Common myeloid progenitor, CD34-positive (primary cell): ENCODE results near the gene POU3F1.

ENCODE experiments used
- CTCF ChIA-PET: fragments of 350-600 bp; sonication (Branson Sonifier 250); formaldehyde crosslinking; loops from one replicate; lab custom pipeline; 2021; ENCODE audit warnings: antibody characterized with exemption; lab: Charles Lee
- POLR2A ChIA-PET: fragments of 350-600 bp; sonication (Branson Sonifier 250); formaldehyde crosslinking; loops from one replicate; lab custom pipeline; 2021; ENCODE audit warnings: antibody characterized with exemption; lab: Charles Lee
- DNase-seq, 3 donors: peaks; one replicate each; pipeline versions ENCODE4 v3.0.0 to v3.0.0-alpha.2; 2013
- H3K27ac ChIP-seq, 2 experiments: 1 replicate in 1 of 2; 2 replicates in 1 of 2; pipeline ENCODE4 v1.7.0; 2013; ENCODE audit warnings: inconsistent platforms in 2 of 2, low read length in 2 of 2, mild to moderate bottlenecking in 2 of 2, low read depth in 1 of 2, moderate library complexity in 1 of 2; ENCODE audit not compliant: severe bottlenecking in 2 of 2, insufficient read depth in 1 of 2, poor library complexity in 1 of 2
- H3K27me3 ChIP-seq, 5 experiments: replicated peaks in 2 of 5; 1 replicate in 3 of 5; 2 replicates in 2 of 5; pipeline versions ENCODE4 v1.6.1 to v1.7.0; 2013; ENCODE audit warnings: low read length in 4 of 5, mild to moderate bottlenecking in 2 of 5, moderate library complexity in 2 of 5, inconsistent platforms in 1 of 5; ENCODE audit not compliant: insufficient read depth in 5 of 5, control insufficient read depth in 4 of 5
- H3K36me3 ChIP-seq, 4 experiments: 1 replicate in 2 of 4; 2 replicates in 2 of 4; pipeline versions ENCODE4 v1.6.1 to v1.7.0; 2013; ENCODE audit warnings: low read length in 3 of 4, control low read depth in 1 of 4, mild to moderate bottlenecking in 1 of 4; ENCODE audit not compliant: control insufficient read depth in 4 of 4, insufficient read depth in 4 of 4
- H3K4me1 ChIP-seq, 4 experiments: 1 replicate in 3 of 4; 2 replicates in 1 of 4; pipeline versions ENCODE4 v1.6.1 to v1.7.1; 2013; ENCODE audit warnings: low read length in 3 of 4, mild to moderate bottlenecking in 3 of 4, control low read depth in 1 of 4, inconsistent platforms in 1 of 4, moderate library complexity in 1 of 4; ENCODE audit not compliant: control insufficient read depth in 4 of 4, insufficient read depth in 4 of 4; ENCODE audit errors: control extremely low read depth in 1 of 4
- H3K4me3 ChIP-seq, 7 experiments: 1 replicate in 4 of 7; 2 replicates in 3 of 7; pipeline versions ENCODE4 v1.5.1 to v1.7.0; 2013; ENCODE audit warnings: mild to moderate bottlenecking in 7 of 7, low read length in 6 of 7, moderate library complexity in 6 of 7, inconsistent platforms in 2 of 7, low read depth in 2 of 7, control low read depth in 1 of 7; ENCODE audit not compliant: insufficient read depth in 4 of 7, control insufficient read depth in 1 of 7; ENCODE audit errors: extremely low read depth in 1 of 7
- H3K9me3 ChIP-seq, 5 experiments: 1 replicate in 4 of 5; 2 replicates in 1 of 5; pipeline versions ENCODE4 v1.6.1 to v1.7.1; 2013; ENCODE audit warnings: low read length in 4 of 5, mild to moderate bottlenecking in 2 of 5, inconsistent platforms in 1 of 5, low read depth in 1 of 5, moderate library complexity in 1 of 5; ENCODE audit not compliant: control insufficient read depth in 4 of 5, insufficient read depth in 2 of 5; ENCODE audit errors: control extremely low read depth in 1 of 5
- WGBS: methylation state at CpG from one replicate; pipeline ENCODE4 v1.1.5; 2013; ENCODE audit not compliant: insufficient coverage; 5-methylcytosine and 5-hydroxymethylcytosine counted together

POU3F1 gene

DNA sequence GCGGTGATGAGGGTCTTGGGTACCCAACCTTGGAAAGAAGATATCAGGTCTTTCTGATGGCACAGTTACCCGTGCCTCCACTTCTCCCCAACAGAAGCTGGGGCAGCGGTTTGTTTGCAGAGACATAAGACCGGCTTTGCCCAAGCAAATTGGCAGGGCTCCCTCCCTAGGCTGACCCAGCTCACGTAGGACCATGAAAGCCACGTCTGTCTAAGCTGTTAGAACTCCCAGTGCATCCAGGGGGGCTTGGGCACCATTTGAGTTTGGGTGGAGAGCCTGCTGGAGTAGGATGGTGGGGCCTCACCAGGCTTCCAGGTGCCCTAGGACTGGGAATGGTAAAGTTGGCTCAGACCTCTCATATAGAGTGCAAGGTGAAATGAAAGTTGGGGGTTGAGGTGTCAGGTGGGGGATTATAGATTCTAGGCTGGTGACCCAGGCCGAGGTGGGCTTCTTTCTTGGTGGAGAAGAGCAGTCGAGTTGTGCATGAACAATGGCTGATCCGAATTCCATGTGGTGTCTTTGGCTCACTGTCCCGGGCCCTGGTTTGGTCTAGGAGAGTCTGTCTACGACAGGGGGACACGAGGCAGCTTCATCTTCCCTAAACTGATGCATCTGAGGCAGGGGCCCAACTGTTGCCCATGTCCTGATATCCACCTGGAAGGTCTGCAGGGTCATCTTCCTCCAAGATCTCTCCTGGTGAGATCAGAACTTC lies 3.4 kb downstream of the POU3F1 start:
- no peaks in the 10 kb centered on the region for H3K9me3 ChIP-seq
- 92% methylated on average over 12 of the region's 12 CpGs for WGBS
- H3K4me1 ChIP-seq: peaks cover 0 to 32% (median 25%) of the 10 kb centered on the region in 4 experiments
- no peak overlapping the region for H3K4me3 ChIP-seq
- ChIA-PET CTCF (interaction anchor here (1.2 to 3.3 kb wide), 2 partner anchors 13 to 17 kb away, joined by 3 to 13 read pairs; no protein-coding TSS in a partner anchor), POLR2A (no interaction called here)
- no peak overlapping the region for H3K27ac ChIP-seq
- peaks cover 4 to 86% (median 45%) of the 10 kb centered on the region in 5 experiments for H3K27me3 ChIP-seq
- no peak for DNase-seq
- no peaks in the 10 kb centered on the region for H3K36me3 ChIP-seq

DNA sequence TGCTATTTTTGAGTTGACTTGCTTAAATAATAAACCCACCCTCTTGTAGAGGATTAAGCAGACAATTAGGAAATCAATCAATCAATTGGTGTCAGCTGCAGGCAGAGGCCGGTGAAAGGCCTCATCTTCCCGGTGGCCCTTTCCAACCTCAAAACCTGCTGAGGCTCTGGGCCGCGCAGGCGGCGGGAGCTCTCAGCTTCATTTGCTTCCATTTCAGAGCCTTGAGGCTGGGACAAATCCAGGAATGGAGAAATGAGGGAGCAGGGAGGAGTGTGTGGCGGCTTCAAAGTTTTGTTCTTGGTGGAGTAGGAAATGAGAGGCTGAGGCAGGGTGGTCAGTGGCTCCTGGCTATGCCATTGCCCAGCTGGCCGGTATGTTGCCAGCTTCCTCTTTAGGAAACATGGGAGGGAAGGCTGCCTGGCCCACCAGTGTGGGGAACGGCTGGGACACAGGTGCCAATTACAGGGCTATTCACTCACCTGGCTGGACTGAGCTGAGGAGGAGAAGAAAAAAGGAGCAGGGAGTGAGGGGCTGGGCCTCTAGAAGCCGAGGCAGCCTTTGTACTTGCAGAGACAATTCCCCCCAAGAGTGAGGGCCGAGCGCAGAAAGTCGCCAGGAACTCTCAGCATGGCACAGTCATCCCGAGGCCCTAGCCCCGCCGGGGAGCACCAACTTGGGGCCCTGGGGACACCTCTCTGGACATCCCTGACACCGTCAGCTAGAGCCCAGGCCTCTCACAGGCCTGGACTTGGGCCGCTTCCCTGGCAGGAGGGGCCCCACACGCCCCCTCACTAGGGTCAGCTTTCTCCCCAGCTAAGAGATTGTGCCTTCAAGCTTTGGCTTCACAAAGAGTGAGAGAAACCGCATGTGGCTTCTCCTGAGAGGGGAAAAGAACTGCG lies 4.4 kb downstream of the POU3F1 start:
- CTCF ChIA-PET: interaction anchor here (1.2 to 3.3 kb wide), 3 partner anchors 12 to 16 kb away, joined by 3 to 17 read pairs (median 13); no protein-coding TSS in a partner anchor
- POLR2A ChIA-PET: no interaction called here
- no peak overlapping the region for H3K27ac ChIP-seq
- peaks cover 0 to 28% (median 21%) of the 10 kb centered on the region in 4 experiments for H3K4me1 ChIP-seq
- no peaks in the 10 kb centered on the region for H3K9me3 ChIP-seq
- no peak overlapping the region for H3K4me3 ChIP-seq
- WGBS: 80% methylated on average over 20 of the region's 21 CpGs
- no peak for DNase-seq
- peaks cover 4 to 76% (median 40%) of the 10 kb centered on the region in 5 experiments for H3K27me3 ChIP-seq
- no peaks in the 10 kb centered on the region for H3K36me3 ChIP-seq

DNA sequence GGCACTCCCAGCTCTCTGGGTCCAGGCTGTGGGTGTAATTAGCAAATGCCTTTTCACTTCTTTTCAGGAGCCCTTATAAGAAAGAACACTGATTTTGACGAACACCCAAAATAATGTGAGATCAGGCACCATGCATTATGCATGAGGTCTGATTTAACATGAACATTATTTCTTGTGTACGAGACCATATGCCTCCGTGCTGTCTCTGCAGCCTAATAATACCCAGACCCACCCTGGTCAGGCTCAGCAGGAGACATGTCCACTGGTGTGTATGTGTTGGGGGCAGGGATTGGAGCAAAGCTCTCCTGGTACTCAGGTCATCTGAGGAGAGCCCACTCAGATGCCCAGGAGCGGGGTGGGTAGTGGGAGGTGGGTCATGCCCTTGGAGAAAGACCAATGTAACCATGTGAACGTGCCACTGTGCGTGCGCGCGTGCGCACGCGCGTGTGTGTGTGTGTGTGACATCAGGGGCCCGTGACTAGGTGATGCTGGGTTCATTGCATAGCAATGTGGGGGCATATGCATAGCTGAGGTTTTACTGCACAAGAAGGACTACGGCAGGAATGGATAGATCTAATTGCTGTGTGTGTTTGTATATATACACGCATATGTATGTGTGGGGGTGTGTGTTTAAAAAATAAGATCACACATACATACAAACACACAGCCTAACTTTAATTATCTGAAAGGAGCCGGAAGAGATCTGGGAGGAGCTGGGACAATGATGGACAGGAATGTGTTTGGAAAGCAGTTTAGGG lies 7.1 kb downstream of the POU3F1 start:
- Histone ChIP-seq H3K27me3 (peaks cover 4 to 52% (median 35%) of the 10 kb centered on the region in 5 experiments), H3K36me3 (no peaks in the 10 kb centered on the region), H3K27ac (no peak overlapping the region), H3K9me3 (no peaks in the 10 kb centered on the region), H3K4me1 (peaks cover 0 to 6% (median 5%) of the 10 kb centered on the region in 4 experiments), H3K4me3 (no peak overlapping the region)
- ChIA-PET CTCF (interaction anchor here (0.7 to 4.1 kb wide), 5 partner anchors 10 to 793 kb away, joined by 3 to 18 read pairs (median 6); no protein-coding TSS in a partner anchor), POLR2A (no interaction called here)
- no peak for DNase-seq
- WGBS: 94% methylated on average over 14 of the region's 17 CpGs

DNA sequence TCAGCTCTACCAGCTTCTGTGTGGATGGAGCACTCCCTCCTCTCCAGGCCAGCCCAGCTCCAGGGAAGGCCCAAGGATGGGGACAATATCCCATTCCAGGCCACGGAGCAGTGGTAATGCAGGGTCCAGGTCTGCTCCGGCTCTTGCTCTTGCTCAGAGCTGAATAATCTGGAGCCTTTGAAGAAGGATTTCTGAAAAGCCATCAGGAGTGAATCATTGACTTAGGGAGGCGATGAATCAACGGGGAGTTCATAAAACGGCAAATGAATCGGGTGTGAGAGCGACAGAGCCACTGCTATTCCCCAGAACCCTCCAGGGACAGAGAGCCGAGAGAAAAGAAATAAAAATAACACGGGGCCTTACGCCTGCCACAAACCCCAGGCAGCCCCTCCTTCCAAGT lies 7.7 kb downstream of the POU3F1 start:
- peaks cover 3 to 46% (median 31%) of the 10 kb centered on the region in 5 experiments for H3K27me3 ChIP-seq
- POLR2A ChIA-PET: no interaction called here
- WGBS: 97% methylated on average over 9 of the region's 10 CpGs
- no peaks in the 10 kb centered on the region for H3K36me3 ChIP-seq
- CTCF ChIA-PET: interaction anchor here (0.7 to 4.1 kb wide), 4 partner anchors 9 to 45 kb away, joined by 3 to 18 read pairs (median 8); no protein-coding TSS in a partner anchor
- no peaks in the 10 kb centered on the region for H3K9me3 ChIP-seq
- H3K4me1 ChIP-seq: no peaks in the 10 kb centered on the region
- DNase-seq: no peak
- no peak overlapping the region for H3K27ac ChIP-seq
- H3K4me3 ChIP-seq: no peak overlapping the region

DNA sequence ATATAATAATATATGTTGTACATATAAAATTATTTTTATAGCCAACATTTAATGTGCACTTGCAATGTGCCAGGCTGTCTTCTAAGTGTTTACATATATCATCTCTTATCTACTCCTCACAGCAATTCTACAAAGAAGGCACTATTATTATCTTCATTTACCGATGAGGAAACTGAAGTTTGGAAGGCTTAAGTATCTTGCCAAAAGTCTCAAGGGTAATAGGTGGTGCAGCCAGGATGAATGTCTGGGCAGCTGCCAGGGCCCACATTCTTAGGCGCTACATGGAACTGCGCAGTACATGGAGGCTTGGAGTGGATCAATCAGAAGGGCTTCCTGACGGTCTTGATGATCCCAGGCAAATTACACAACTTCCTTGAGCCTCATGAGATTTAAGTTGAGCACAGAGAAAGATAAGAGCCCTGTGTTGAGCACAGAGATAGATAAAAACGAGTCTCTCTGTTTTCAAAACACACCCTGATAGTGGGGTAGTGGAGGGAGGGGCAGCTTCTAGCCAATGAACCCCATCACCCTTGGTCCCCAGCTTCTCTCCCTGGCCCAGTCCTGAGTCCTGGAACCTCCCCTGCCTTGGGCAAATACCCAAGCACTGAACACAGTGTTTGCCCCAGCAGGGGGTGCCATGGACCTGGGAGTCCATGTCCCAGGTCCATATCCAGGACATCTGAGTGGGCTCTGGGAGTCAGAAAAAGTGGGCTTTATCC lies 9.2 kb downstream of the POU3F1 start:
- H3K27me3 ChIP-seq: peaks cover 2 to 31% (median 21%) of the 10 kb centered on the region in 5 experiments
- ChIA-PET CTCF (interaction anchor here (0.6 to 4.1 kb wide), 6 partner anchors 8 to 837 kb away, joined by 3 to 18 read pairs (median 3); no protein-coding TSS in a partner anchor), POLR2A (no interaction called here)
- no peaks in the 10 kb centered on the region for H3K4me1 ChIP-seq
- no peak overlapping the region for H3K27ac ChIP-seq
- WGBS: 57% methylated on average over 3 of the region's 5 CpGs
- DNase-seq: peak in 2 of 3 donors; percentile 26 to 31
- H3K9me3 ChIP-seq: no peaks in the 10 kb centered on the region
- no peaks in the 10 kb centered on the region for H3K36me3 ChIP-seq
- H3K4me3 ChIP-seq: no peak overlapping the region

DNA sequence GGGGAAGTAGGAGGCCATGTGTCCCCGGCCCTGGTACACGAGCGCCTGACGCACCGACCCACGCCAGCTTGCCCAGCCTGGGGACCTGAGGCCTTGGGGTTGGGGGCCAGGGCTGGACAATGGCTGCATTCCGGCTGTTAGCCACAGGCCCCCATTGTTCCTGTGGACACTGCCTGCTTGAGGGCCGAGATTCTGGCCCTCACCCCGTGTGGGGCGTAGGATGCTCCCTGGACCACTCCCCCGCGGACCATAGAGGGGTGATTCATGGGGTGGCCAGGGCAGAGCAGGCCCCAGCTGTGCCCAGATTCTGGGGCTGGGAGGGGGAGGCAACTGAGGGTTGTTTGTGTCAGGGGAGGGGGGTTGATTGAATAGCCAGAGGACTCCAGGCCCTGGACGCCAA lies 11.7 kb downstream of the POU3F1 start:
- WGBS: 91% methylated on average over 12 of the region's 13 CpGs
- Histone ChIP-seq H3K27ac (no peak overlapping the region), H3K9me3 (no peaks in the 10 kb centered on the region), H3K36me3 (no peaks in the 10 kb centered on the region), H3K4me3 (no peak overlapping the region), H3K4me1 (peaks cover 0 to 17% (median 14%) of the 10 kb centered on the region in 4 experiments), H3K27me3 (peaks cover 0 to 13% (median 5%) of the 10 kb centered on the region in 5 experiments)
- DNase-seq: no peak
- ChIA-PET CTCF (no interaction called here), POLR2A (no interaction called here)
